Panc1 (cell line): ENCODE measurements around the gene ACOT13. TPM values are rescaled to one million over a fixed set of nuclear protein-coding genes. Genes with fewer than 3 reads are reported as not detected.

Experiments used
- ATAC-seq: fragments of 200-7000 bp; cut with Tn5 transposase; 2 replicates; pipeline ENCODE4 v1.9.1; 2020; ENCODE audit warnings: mild to moderate bottlenecking, moderate library complexity
- BruUV-seq: library from RNA; stranded (reverse); fragments of 400-500 nt; replicated peaks from 2 replicates; lab custom pipeline; 2021; lab: Mats Ljungman, UMichigan
- CTCF ChIA-PET: fragments of 300-600 bp; sonication (Branson Sonifier 250); formaldehyde crosslinking; loops from one replicate; lab custom pipeline; 2022; ENCODE audit warnings: antibody characterized with exemption; lab: Charles Lee
- POLR2A ChIA-PET: fragments of 300-600 bp; sonication (Branson Sonifier 250); formaldehyde crosslinking; loops from one replicate; lab custom pipeline; 2022; ENCODE audit warnings: antibody characterized with exemption; lab: Charles Lee
- DNase-seq: peaks from one replicate; pipeline ENCODE4 v3.0.0-alpha.2; 2010; ENCODE audit warnings: low read depth, low spot score
- H3K27ac ChIP-seq: 2 replicates; pipeline ENCODE4 v1.5.1; 2011; ENCODE audit warnings: mild to moderate bottlenecking, low read length, inconsistent platforms
- H3K27me3 ChIP-seq: fragments of 200-500 bp; sonication (Bioruptor generic); 2 replicates; pipeline ENCODE4 v1.6.0; 2014; ENCODE audit warnings: low read length, inconsistent platforms; ENCODE audit not compliant: control insufficient read depth, insufficient read depth
- H3K36me3 ChIP-seq: fragments of 200-500 bp; sonication (Bioruptor generic); 2 replicates; pipeline ENCODE4 v1.5.1; 2014; ENCODE audit warnings: inconsistent platforms, mild to moderate bottlenecking, low read length, moderate library complexity; ENCODE audit not compliant: control insufficient read depth, insufficient read depth
- H3K4me1 ChIP-seq: 2 replicates; pipeline ENCODE4 v1.5.1; 2011; ENCODE audit warnings: inconsistent platforms, mild to moderate bottlenecking, low read length, moderate library complexity; ENCODE audit not compliant: control insufficient read depth, insufficient read depth
- H3K4me3 ChIP-seq, 2 experiments: 2 replicates each; pipeline ENCODE4 v1.5.1; 2011 to 2012; ENCODE audit warnings: low read depth in 2 of 2, low read length in 2 of 2, mild to moderate bottlenecking in 2 of 2, inconsistent platforms in 1 of 2, moderate library complexity in 1 of 2
- H3K9me3 ChIP-seq: fragments of 200-500 bp; sonication (Bioruptor generic); 2 replicates; pipeline ENCODE4 v1.5.1; 2014; ENCODE audit warnings: low read depth, mild to moderate bottlenecking, inconsistent platforms, low read length, moderate library complexity; ENCODE audit not compliant: control insufficient read depth, insufficient read depth
- POLR2AphosphoS5 ChIP-seq: IDR thresholded peaks from 2 replicates; pipeline ENCODE4 v1.6.1; 2012; ENCODE audit warnings: mild to moderate bottlenecking, low read depth, low read length, moderate library complexity
- SIN3A ChIP-seq: IDR thresholded peaks from 2 replicates; pipeline ENCODE4 v1.6.1; 2012; ENCODE audit warnings: low read depth, mild to moderate bottlenecking, low read length, moderate library complexity, borderline replicate concordance; ENCODE audit not compliant: insufficient read depth
- TCF7L2 ChIP-seq: IDR thresholded peaks from 2 replicates; pipeline ENCODE4 v1.6.1; 2011; ENCODE audit warnings: mild to moderate bottlenecking, low read depth, low read length, inconsistent platforms
- in situ Hi-C: cut with HindIII; loops from 2 replicates; pipeline ENCODE4 v1.10.0; 2016; ENCODE audit warnings: low sequenced_read_pairs, low pct_unique_long_range_greater_than_20kb
- intact Hi-C: fragments of 100-400 bp; cut with micrococcal nuclease; formaldehyde crosslinking; loops from one replicate; pipeline ENCODE4 v1.10.0; 2022; ENCODE audit not compliant: unreplicated experiment
- total RNA-seq: library from RNA; stranded (reverse); gene quantifications from one replicate; pipeline ENCODE4 v1.2.1, GENCODE V29; 2021; ENCODE audit not compliant: unreplicated experiment
- TF ChIP-seq, protein P1 (sequence below): fragments of 450-650 bp; IDR thresholded peaks from 2 replicates; pipeline ENCODE4 v1.5.1; 2017; ENCODE audit warnings: mild to moderate bottlenecking
- TF ChIP-seq, protein P2 (sequence below), 2 experiments: IDR thresholded peaks; 2 replicates each; pipeline ENCODE4 v1.6.1; 2011 to 2012; ENCODE audit warnings: low read depth in 2 of 2, control low read depth in 1 of 2, low read length in 1 of 2, mild to moderate bottlenecking in 1 of 2, moderate library complexity in 1 of 2; ENCODE audit not compliant: insufficient read depth in 1 of 2

The ACOT13 gene
- total RNA-seq, 1 experiment from 2014 or later = 31.6 TPM

DNA sequence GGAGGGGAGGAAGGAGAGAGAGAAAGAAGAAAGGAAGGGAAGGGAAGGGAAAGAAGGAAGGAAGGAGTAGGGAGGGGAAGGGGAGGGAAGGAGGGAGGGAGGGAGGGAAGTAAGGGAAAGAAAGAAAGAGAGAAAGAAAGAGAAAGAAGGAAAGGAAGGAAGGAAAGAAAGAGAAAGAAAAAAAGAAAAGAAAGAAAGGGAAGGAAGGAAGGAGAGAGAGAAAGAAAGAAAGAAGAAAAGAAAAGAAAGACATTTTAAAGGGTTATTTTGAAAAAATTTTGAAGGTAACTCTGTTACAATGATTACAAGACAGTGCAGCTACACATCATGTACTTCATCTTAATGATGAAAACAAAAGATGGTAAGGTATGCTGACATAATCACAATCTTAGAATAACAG lies 24.8 kb upstream of the ACOT13 start:
- Histone ChIP-seq H3K36me3 (no peaks in the 10 kb centered on the region), H3K9me3 (no peaks in the 10 kb centered on the region), H3K27me3 (no peaks in the 10 kb centered on the region), H3K4me3 (no peak overlapping the region), H3K4me1 (peaks cover 6% of the 10 kb centered on the region), H3K27ac (no peak overlapping the region)
- no TSS peak for BruUV-seq
- ATAC-seq (no peak), DNase-seq (no peak)
- TF ChIP-seq, protein P1, sequence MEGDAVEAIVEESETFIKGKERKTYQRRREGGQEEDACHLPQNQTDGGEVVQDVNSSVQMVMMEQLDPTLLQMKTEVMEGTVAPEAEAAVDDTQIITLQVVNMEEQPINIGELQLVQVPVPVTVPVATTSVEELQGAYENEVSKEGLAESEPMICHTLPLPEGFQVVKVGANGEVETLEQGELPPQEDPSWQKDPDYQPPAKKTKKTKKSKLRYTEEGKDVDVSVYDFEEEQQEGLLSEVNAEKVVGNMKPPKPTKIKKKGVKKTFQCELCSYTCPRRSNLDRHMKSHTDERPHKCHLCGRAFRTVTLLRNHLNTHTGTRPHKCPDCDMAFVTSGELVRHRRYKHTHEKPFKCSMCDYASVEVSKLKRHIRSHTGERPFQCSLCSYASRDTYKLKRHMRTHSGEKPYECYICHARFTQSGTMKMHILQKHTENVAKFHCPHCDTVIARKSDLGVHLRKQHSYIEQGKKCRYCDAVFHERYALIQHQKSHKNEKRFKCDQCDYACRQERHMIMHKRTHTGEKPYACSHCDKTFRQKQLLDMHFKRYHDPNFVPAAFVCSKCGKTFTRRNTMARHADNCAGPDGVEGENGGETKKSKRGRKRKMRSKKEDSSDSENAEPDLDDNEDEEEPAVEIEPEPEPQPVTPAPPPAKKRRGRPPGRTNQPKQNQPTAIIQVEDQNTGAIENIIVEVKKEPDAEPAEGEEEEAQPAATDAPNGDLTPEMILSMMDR = no peak
- TF ChIP-seq SIN3A = no peak
- CTCF ChIA-PET = no interaction called here
- POLR2A ChIA-PET = no interaction called here
- in situ Hi-C loops (no loop called here), intact Hi-C loops (no loop called here)

DNA sequence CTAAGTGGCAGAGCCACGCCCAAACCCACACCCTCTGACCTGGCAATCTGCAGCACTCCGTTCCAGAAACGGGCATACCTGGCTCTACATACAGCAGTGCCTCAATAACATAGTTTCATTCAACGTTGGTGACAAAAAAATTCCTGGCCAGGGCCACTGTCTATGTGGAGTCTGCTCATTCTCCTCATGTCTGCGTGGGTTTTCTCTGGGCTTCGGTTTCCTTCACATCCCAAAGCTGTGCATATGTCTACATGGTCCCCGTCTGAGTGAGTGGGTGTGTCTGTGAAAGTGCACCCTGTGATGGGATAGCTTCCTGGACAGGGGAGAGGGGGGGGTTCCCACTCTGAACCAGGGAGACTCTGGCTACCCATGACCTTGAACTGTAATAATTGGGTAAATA lies 23.0 kb upstream of the ACOT13 start:
- DNase-seq (no peak), ATAC-seq (no peak)
- Histone ChIP-seq H3K4me1 (peaks cover 6% of the 10 kb centered on the region), H3K36me3 (no peaks in the 10 kb centered on the region), H3K9me3 (no peaks in the 10 kb centered on the region), H3K27me3 (no peaks in the 10 kb centered on the region), H3K4me3 (no peak overlapping the region), H3K27ac (no peak overlapping the region)
- ChIA-PET CTCF (no interaction called here), POLR2A (no interaction called here)
- intact Hi-C loops = no loop called here
- in situ Hi-C loops = no loop called here
- TF ChIP-seq, protein P1 = no peak
- no peak for TF ChIP-seq SIN3A
- TF ChIP-seq TCF7L2 = no peak
- TF ChIP-seq POLR2AphosphoS5 = no peak
- TF ChIP-seq, protein P2, sequence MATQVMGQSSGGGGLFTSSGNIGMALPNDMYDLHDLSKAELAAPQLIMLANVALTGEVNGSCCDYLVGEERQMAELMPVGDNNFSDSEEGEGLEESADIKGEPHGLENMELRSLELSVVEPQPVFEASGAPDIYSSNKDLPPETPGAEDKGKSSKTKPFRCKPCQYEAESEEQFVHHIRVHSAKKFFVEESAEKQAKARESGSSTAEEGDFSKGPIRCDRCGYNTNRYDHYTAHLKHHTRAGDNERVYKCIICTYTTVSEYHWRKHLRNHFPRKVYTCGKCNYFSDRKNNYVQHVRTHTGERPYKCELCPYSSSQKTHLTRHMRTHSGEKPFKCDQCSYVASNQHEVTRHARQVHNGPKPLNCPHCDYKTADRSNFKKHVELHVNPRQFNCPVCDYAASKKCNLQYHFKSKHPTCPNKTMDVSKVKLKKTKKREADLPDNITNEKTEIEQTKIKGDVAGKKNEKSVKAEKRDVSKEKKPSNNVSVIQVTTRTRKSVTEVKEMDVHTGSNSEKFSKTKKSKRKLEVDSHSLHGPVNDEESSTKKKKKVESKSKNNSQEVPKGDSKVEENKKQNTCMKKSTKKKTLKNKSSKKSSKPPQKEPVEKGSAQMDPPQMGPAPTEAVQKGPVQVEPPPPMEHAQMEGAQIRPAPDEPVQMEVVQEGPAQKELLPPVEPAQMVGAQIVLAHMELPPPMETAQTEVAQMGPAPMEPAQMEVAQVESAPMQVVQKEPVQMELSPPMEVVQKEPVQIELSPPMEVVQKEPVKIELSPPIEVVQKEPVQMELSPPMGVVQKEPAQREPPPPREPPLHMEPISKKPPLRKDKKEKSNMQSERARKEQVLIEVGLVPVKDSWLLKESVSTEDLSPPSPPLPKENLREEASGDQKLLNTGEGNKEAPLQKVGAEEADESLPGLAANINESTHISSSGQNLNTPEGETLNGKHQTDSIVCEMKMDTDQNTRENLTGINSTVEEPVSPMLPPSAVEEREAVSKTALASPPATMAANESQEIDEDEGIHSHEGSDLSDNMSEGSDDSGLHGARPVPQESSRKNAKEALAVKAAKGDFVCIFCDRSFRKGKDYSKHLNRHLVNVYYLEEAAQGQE (IDR thresholded peaks at IDR 0.05; ENCODE audit: insufficient read depth in 1 of 2, low read depth in 2 of 2, low read length in 1 of 2) = no peak
- no TSS peak for BruUV-seq

DNA sequence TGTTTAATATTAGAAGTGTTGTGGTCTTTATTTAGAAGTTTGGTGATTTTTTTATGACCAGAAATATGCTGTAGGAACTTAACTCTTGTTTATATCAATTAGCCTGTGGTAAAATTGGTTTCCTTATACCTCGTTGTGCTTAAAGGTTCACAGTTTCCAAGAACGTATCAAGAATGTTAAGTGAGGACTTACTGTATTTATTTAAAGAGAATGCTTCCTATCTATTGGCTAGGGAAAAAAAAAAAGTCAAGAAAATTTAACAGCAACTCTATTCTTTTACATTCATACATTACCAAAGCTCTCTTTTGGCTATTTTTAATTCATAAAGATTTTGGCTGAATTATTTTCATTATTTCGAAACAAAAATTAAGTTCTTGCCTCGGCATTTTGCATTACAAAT lies 22.5 kb upstream of the ACOT13 start:
- no TSS peak for BruUV-seq
- ChIA-PET POLR2A (no interaction called here), CTCF (no interaction called here)
- Histone ChIP-seq H3K4me3 (no peak overlapping the region), H3K27ac (no peak overlapping the region), H3K9me3 (no peaks in the 10 kb centered on the region), H3K27me3 (no peaks in the 10 kb centered on the region), H3K4me1 (peaks cover 6% of the 10 kb centered on the region), H3K36me3 (no peaks in the 10 kb centered on the region)
- TF ChIP-seq TCF7L2 (no peak), SIN3A (no peak), POLR2AphosphoS5 (no peak)
- TF ChIP-seq, protein P2 (IDR thresholded peaks at IDR 0.05; ENCODE audit: insufficient read depth in 1 of 2, low read depth in 2 of 2, low read length in 1 of 2) = no peak
- TF ChIP-seq, protein P1 = no peak
- DNase-seq (no peak), ATAC-seq (no peak)
- intact Hi-C loops = no loop called here
- in situ Hi-C loops = no loop called here
